Measurements from ENCODE around the gene DPYD.

Gene DPYD

DNA sequence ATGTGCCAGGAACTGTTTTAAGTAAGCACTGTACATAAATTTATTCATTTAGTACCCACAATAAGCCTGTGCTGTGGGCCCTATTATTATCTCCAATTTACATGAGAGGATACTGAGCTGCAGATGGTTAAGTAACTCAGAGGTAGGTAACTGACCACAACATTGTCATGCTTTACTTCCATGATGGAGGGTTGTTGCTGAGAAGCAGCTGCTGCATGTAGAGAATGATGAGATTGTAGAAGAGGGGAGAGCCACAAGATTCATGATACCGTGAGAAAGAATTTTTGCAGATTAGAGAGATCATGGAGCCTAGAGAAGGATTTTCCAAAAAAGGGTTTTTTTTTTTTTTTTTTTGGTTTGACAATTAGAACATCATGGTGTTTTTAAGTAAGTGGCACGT, 886.2 kb downstream of the DPYD start:
- no peak for DNase-seq (ENCODE audit: low read depth)

- DNase-seq (ENCODE audit: low read depth) = no peak
These were observed 886.9 kb downstream of the DPYD start for GRCh38 chr1:97033949-97034348.

Measured in stimulated activated CD8-positive, alpha-beta memory T cell treated with anti-CD3 and anti-CD28 coated beads, Interleukin-15, amount 100 ng/mL, for 1 hour (primary cell).